OCI-LY1 (cell line): ENCODE results near the gene LTBP1.

Experiments
- EZH2 ChIP-seq: fragments of 200-600 bp; sonication (generic), shearing (Covaris generic); IDR thresholded peaks from 2 replicates; pipeline ENCODE4 v1.8.0; 2017; ENCODE audit warnings: borderline replicate concordance, mixed run types, mild to moderate bottlenecking, antibody characterized with exemption, low read length, moderate library complexity, mixed read lengths
- TF ChIP-seq, protein P1 (sequence below): fragments of 200-600 bp; sonication (generic), shearing (Covaris generic); IDR thresholded peaks from 2 replicates; pipeline ENCODE4 v1.5.1; 2017; ENCODE audit warnings: mild to moderate bottlenecking, antibody characterized with exemption, low read length, moderate library complexity, mixed read lengths

DNA sequence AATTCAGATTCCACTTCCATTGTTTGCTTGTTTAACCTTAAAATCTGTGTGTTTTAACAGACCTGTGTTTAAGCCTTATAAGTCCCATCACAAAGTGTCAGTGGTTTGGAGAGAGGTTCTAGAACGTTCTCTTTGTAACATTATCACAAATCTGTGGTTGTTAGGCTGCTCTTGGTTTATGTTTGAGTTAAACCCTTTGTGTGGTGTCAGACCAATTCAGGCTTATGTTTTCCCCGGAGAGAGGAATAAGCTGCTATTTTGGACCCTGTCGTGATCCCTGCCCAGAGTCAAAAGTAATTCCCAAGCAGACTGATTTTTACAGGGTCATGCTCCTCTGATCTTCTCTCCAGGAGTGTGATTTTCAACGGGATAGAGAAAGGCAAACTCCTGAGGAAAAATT, 43.8 kb upstream of the LTBP1 start:
- TF ChIP-seq, protein P1, sequence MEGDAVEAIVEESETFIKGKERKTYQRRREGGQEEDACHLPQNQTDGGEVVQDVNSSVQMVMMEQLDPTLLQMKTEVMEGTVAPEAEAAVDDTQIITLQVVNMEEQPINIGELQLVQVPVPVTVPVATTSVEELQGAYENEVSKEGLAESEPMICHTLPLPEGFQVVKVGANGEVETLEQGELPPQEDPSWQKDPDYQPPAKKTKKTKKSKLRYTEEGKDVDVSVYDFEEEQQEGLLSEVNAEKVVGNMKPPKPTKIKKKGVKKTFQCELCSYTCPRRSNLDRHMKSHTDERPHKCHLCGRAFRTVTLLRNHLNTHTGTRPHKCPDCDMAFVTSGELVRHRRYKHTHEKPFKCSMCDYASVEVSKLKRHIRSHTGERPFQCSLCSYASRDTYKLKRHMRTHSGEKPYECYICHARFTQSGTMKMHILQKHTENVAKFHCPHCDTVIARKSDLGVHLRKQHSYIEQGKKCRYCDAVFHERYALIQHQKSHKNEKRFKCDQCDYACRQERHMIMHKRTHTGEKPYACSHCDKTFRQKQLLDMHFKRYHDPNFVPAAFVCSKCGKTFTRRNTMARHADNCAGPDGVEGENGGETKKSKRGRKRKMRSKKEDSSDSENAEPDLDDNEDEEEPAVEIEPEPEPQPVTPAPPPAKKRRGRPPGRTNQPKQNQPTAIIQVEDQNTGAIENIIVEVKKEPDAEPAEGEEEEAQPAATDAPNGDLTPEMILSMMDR: no peak
- TF ChIP-seq EZH2: no peak
